HG03521 (cell line): ENCODE data around the gene BAZ2B.
"Not testable (repeated sequence)": the region's sequence is repeated elsewhere in the genome, so short reads cannot be mapped to it uniquely, and the experiment has no call there.

ENCODE experiments used
- ATAC-seq: cut with Tn5 transposase; IDR thresholded peaks from one replicate; pipeline ENCODE4 v1.9.1; 2021; ENCODE audit warnings: mild to moderate bottlenecking, moderate library complexity; ENCODE audit not compliant: unreplicated experiment

Gene BAZ2B, protein sequence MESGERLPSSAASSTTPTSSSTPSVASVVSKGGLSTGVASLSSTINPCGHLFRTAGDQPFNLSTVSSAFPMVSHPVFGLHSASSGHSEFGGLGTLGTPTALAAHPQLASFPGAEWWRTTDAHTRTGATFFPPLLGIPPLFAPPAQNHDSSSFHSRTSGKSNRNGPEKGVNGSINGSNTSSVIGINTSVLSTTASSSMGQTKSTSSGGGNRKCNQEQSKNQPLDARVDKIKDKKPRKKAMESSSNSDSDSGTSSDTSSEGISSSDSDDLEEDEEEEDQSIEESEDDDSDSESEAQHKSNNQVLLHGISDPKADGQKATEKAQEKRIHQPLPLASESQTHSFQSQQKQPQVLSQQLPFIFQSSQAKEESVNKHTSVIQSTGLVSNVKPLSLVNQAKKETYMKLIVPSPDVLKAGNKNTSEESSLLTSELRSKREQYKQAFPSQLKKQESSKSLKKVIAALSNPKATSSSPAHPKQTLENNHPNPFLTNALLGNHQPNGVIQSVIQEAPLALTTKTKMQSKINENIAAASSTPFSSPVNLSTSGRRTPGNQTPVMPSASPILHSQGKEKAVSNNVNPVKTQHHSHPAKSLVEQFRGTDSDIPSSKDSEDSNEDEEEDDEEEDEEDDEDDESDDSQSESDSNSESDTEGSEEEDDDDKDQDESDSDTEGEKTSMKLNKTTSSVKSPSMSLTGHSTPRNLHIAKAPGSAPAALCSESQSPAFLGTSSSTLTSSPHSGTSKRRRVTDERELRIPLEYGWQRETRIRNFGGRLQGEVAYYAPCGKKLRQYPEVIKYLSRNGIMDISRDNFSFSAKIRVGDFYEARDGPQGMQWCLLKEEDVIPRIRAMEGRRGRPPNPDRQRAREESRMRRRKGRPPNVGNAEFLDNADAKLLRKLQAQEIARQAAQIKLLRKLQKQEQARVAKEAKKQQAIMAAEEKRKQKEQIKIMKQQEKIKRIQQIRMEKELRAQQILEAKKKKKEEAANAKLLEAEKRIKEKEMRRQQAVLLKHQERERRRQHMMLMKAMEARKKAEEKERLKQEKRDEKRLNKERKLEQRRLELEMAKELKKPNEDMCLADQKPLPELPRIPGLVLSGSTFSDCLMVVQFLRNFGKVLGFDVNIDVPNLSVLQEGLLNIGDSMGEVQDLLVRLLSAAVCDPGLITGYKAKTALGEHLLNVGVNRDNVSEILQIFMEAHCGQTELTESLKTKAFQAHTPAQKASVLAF (N-terminal part only)

DNA sequence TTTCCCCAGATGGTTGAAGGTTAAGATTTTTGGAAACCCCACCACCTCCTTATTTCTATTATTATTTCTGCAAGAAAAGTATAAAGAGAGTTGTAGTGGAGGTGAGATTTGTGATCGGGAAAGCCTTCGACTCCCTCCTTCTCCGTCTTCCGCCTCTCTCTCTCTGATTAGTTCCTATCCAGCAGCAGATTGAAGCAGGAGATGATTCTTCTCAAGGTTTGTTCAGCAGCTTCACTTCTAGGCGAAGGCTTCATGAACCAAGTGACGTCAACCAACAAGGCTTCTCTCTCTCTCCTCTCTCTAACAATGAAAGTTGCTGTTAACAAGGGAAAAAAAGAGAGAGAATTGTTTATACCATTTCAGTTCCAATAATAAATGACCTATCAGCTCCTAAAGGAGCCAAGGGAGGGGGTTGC, at the start of gene BAZ2B:
BAZ2B (minus strand) TSS at position 263 of the 416 bp plus-strand sequence. CDS start 137,829 bp downstream, outside the sequence.
- ATAC-seq, result no peak

DNA sequence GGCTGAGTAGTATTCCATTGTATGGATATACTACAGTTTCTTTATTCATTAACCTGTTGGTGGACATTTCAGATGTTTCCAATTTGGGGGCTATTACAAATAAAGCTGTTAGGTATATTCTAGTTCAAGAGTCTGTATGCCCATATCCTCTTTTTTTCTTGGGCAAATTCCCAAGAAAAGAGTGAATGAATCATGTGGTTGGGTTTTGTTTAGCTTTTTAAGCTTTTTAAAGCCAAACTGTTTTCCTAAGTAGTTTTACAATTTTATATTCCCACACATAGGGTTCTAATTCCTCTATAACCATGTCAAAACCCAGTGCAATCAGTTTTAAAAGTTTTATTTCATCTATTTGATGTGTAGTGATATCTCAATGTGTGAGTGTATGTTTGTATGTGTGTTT, 44.9 kb upstream of the BAZ2B start:
- no peak for ATAC-seq

DNA sequence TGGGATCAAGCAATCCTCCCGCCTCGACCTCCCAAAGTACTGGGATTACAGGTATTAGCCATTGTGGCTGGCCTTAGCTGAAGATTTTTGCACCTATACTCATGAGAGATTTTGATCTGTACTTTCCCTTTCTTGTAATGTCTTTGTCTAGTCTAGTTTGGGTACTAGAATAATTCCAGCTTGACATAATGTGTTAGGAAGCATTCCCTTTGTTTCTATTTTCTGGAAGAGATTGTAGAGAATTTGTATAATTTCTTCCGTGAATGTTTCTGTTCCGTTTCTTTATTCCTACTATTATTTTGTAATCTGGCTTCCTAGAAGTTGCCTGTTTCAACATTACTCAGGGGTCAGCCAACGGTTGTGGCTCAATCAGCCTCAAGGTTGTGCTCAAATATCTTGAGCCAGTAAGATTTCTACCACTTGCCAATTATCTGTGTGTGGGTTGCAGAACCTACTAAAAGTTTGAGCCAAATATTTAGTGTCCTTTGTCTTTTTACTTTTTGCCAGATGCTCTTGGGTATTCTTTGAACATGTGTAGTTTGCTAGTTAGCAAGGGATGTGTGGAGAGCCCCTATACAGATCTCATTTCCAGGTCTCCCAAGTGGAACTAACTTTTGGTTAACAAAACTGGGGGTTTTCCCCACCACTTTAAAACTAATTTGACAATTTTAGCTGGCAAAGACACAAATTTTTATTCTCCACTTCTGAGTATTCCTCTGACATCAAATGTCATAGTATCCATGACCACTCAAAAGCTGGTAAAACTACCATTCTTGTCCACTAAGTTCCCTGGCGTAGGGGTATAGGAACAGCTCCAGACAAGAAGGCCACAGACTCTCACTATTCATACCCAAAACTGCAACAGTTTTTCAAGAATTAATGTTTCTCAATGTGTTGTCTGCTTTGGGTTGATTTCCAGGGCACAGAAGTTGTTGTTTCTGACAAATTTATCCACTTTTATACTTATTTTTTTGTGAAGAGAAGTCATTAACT, 42.8 kb upstream of the BAZ2B start:
- no peak for ATAC-seq

DNA sequence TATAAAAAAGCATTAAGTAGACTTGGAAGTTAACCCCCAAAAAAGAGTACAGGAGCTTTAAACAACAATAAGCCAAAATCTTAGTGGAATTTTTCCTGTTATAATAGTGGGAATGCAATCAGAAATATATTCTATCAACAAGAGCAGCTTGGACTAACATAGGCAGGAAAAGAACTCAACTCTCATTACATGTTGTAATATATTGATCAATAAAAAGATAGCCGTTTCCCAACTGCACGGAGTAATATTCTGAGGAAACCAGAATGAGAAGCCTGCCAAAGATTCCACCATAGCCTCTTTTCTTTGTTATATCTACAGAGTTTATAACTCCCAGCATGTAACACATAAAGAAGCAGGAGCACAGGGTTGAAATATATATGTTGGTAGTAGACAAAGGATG, 37.6 kb upstream of the BAZ2B start:
- ATAC-seq, result no peak

DNA sequence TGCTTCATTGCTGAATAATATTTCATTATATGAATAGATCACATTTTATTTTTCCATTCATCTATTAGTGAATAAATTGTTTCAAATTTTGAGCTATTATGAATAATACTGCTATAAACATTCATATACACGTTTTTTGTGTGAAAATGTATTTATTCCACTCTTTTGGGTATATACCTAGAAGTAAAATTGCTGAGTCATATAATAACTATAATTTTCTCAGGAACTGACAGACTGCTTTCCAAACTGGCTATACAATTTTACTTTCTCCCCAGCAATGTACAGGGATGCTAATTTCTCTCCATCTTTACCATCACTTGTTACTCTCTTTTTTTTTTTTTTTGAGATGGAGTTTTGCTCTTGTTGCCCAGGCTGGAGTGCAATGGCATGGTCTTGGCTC, 35.5 kb upstream of the BAZ2B start:
- no peak for ATAC-seq

DNA sequence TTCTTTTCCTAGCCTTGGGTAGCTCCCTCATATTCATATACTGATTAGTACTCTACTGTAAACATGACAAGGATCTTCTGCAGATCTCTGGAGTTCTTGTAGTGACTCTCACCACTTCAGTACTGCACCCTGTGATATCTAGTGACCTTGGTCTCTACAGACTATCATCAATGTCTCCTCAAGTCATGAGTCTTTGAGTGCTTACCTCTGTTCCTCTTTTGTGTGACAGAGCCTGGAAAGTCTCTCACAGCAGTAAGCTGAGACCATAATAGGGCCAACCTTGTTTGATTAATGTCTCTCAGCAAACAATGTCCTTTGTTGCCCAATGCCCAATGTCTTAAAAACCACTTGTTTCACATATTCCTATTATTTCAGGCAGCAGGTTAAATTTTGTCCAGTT, 34.2 kb upstream of the BAZ2B start:
- no peak for ATAC-seq

DNA sequence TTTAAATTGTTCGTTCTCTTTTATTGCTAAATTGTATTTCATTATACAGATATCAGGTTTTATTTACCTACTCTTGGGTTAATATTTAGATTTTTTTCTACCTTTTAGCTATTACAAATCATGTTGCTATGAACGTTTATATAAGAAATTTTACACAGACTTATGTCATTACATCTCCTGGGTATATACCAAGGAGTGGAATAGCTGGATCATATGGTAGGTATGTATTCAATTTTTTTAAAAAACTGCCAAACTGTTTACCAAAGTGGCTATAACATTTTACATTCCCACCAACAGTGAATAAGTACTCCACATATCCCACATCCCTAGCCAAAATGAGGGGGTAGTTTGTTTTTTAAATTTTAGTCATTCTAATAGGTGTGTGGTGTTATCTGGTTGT, 32.3 kb upstream of the BAZ2B start:
- ATAC-seq, result no peak

DNA sequence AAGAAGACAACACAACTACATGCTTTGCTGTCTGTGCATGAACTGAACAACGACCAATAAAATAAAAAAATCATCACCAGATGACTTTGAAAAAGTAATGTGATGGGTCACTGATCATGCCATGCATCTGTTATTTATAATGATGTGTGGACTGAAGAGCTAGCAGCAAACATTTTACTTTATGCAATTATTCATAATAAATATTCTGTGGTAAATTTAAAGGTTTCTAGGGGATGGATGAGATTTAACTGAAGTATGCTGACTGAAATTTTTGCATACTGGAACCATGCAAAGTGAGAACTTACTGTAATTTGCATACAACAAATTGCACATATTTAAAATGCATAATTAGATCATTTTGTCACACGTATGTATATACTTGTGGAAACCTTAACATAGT, 31.3 kb upstream of the BAZ2B start:
- ATAC-seq, result no peak

DNA sequence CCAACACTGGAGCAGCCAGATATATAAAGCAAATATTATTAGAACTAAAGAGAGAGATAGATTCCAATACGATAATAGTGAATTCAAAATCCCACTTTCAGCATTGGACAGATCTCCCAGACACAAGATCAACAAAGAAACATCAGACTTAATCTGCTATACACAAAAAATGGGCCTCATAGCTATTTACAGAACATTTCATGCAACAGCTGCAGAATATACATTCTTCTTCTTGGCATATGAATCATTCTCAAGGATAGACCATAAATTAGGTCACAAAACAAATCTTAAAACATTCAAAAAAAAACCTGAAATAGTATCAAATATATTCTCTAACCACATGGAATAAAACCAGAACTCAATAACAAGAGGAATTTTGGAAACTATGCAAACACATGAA, 23.8 kb upstream of the BAZ2B start:
- ATAC-seq, result no peak

DNA sequence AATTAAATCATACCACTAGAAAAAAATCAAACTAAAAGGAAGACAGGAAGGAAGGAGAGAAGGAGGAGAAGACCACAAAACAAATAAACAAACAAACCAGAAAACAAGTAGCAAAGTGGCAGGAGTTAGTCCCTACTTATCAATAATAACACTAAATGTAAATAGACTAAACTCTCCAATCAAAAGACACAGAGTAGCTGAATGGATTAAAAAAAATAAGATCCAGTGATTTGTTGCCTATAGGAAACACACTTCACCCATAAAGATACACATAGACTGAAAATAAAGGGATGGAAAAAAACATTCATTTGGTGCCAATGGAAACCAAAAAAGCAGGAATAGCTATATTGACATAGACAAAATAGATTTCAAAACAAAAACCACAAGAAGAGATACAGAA, 23.4 kb upstream of the BAZ2B start:
- no peak for ATAC-seq

DNA sequence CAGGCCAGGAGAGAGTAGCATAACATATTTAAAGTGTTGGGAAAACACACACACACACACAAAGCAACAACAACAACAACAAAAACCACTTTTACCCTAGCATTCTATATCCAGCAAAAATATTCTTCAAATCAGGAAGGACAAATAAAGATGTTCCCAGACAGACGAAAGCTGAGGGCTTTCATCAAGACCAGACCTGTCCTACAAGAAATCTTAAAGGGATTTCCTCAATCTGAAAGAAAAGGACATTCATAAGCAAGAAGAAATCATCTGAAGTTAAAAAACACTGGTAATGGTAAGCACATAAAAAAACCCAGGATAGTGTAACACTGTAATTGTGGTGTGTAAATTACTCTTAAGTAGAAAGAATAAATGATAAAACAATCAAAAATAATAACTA, 22.7 kb upstream of the BAZ2B start:
- ATAC-seq, result no peak

DNA sequence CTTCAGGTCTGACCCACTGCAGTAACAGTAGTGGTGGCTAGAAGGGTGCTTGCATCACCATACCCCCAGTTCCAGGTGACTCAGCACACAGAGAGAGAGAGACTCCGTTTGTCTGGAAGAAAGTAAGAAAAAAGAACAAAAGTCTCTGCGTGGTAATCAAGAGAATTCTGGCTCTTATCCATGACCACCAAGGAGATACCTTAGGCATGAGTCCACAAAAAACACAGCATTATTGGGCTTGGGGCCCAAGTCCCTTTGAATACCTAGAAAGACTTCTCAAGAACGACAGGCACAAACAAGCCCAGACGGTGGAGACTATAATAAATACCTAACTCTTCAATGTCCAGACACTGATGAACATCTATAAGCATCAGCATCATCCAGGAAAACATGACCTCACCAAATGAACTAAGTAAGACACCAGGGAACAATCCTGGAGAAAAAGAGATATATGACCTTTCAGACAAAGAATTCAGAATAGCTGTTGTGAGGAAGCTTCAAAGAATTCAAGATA, 21.7 kb upstream of the BAZ2B start:
- no peak for ATAC-seq

DNA sequence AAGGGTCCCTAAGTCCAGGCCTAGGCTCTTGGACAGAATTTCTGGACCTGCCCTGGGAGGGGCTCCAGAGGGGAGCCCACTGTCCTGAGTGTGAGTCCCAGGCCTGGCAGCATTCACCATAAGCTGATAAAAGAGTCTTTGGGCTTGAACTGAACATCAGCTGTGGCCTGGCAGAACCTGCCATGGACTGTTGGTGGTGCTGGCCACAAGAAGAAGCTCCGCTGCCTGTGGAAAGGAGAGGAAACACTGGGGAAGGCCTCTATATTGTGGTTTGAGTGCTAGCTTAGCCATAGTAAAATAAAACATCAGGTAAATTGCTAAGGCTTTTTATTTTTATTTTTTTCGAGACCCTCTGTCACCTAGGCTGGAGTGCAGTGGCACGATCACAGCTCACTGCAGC, 20.9 kb upstream of the BAZ2B start:
- no peak for ATAC-seq

DNA sequence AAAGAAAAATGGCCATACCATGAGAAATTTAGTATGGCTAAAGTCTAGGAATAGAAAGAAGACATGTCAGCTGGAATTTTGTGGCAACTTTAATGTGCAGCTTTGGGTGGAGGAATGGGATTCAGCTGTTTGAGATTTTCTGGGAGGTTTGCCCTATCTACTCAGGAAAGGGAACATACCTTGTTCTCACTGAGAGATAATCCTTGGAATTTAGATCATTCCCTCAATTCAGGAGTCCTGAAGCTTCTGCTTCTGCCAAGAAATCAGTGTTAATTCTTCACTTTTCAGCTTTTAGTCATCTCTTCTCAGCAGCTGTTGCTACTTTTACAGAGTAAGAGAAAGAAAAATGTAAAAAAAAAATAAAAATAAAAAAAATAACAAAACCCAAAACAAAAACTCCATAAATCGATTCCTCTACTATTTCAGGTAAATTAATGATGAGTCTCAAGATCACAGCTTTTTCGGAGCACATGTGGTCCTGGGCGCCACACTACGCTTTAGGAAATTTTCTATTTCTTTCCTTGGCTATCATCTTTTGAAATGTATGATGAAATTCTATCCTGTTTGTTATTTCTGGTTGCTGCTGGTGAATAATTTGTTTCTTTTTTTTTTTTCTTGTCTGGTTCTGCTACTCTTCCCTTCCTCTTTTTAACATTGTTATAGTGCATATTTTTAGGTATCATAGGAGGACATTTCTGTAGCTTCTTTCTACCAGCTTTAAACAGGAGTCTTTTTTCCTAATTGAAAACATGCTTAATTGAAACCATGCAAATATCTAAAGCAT, 18.9 kb upstream of the BAZ2B start:
- no peak for ATAC-seq

DNA sequence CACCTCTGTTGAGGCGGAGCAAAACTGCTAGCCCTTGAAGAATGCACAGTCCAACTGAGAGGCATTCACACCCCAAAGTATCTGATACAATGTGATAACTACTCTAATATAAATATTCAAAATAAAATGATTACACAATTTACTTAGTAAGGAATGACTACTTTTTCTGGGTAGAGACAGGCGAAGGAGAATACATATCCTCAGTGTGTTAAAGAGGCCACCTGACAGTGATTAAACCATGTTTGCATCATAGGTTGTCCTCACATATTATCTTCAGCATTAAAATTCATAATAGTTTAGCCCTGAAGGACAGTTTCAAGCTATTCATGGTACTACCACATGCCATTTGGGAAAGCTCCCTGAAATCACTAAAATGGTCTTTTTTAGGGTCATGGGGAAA, 16.9 kb upstream of the BAZ2B start:
- no peak for ATAC-seq

DNA sequence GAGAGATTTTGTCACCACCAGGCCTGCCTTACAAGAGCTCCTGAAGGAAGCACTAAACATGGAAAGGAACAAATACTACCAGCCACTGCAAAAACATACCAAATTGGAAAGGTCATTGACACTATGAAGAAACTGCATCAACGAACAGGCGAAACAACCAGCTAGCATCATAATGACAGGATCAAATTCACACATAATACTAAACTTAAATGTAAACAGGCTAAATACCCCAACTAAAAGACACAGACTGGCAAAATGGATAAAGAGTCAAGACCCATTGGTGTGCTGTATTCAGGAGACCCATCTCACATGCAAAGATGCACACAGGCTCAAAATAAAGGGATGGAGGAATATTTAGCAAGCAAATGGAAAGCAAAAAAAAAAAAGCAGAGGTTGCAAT, 9.3 kb upstream of the BAZ2B start:
- not testable (repeated sequence) for ATAC-seq

DNA sequence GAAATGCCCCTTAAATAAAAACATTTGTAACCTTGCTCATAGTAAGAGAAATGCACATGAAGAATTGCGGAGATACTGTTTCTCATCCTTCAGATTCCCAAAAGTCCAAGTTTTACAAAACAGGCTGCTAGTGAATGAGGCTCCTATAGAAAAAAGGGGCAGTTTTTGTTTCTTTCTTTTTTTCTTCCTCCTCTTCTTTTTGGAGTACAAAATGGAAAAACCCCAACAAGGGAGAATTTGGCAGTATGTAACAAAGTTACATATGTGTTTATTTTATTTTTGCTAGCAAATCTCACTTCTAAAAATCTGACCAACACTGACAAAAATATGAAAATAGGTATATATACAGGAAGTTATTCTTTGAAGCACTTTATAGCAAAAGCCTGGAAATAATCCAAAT, 7.1 kb upstream of the BAZ2B start:
- no peak for ATAC-seq

DNA sequence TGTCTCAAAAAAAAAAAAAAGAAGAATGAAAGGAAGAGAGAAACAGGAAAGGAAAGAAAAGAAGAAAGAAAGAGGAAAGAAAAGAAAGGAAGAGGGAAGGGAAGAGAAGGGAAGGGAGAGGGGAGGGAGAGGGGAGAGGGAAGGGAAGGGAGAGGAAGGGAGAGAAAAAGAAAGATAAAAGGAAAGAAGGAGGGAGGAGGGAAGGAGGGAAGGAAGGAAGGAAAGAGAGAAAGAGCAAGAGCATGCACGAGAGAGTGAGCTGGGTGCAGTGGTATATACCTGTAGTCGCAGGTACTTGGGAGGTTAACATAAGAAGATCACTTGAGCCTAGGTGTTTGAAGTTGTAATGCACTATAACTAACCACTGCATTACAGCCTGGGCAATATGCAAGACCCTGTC, 6.6 kb upstream of the BAZ2B start:
- no peak for ATAC-seq

DNA sequence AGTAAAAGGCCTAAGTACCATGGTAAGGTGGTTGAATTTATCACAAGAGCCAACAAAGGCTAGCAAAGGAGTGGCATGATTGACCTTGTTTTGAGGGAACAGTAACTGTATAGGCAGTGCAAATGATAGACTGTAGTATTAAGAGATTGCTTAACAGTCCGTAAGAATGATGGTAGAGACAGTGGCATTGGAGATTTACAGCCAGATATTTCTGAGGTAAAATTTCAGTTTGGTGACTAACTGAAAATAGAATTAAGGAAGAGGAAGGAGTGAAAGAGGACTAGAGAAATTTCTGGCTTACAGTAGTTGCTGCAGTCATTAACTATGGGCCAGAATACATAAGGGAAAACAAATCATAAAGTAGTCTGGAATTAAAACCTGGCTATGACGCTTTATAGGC, 4.4 kb upstream of the BAZ2B start:
- no peak for ATAC-seq
